ENCODE data around the gene LTA4H.

DNA sequence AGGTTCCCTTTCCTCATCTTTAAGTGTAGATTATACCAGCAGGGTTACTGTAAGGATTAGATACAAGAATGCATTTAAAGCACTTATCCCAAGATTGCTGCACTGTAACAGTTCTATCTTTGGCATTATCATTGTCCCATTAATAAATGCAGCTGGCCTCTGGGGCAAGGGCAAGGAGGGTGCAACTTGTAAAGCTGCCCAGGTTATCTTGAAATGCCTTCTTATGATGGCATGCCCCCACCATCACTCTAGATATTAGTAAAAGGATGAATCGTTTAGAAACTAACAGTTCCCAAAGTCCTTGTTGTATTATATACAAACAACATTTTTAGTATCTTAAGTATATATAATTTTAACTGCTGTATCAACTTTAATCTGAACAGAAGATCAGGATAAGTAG lies 6.8 kb downstream of the LTA4H start:
- TF ChIP-seq ZNF274 (IDR thresholded peaks at IDR 0.05; ENCODE audit: low read depth, low read length) (no peak), SUZ12 (IDR thresholded peaks at IDR 0.05; ENCODE audit: extremely low read depth, insufficient read depth, insufficient read length) (no peak), YY1 (IDR thresholded peaks at IDR 0.05; ENCODE audit: insufficient read depth, insufficient read length) (no peak)

Measured in NT2/D1 (cell line).